Esophagus muscularis mucosa (tissue), 4 donors: ENCODE results near the gene CAMTA1.

ENCODE experiments used
- CTCF ChIP-seq, 3 experiments: fragments of 200-600 bp in 2 of 3; fragments of 450-650 bp in 1 of 3; sonication (generic) in 2 of 3; IDR thresholded peaks; one replicate each; pipeline ENCODE4 v1.5.1; 2017 to 2019; ENCODE audit warnings: antibody characterized with exemption in 3 of 3, mild to moderate bottlenecking in 2 of 3, moderate library complexity in 1 of 3
- EP300 ChIP-seq: sonication (generic); formaldehyde crosslinking; IDR thresholded peaks from one replicate; pipeline ENCODE4 v1.6.1; 2017; ENCODE audit warnings: antibody characterized with exemption
- POLR2A ChIP-seq: fragments of 450-650 bp; IDR thresholded peaks from one replicate; pipeline ENCODE4 v1.6.1; 2017; ENCODE audit warnings: antibody characterized with exemption, moderate library complexity, mild to moderate bottlenecking, low read depth
- POLR2AphosphoS5 ChIP-seq, 2 donors: sonication (generic); formaldehyde crosslinking; IDR thresholded peaks; one replicate each; pipeline ENCODE4 v1.6.1; 2017; ENCODE audit warnings: antibody characterized with exemption in 2 of 2

- no peak for TF ChIP-seq CTCF (IDR thresholded peaks at IDR 0.05)
- TF ChIP-seq EP300: no peak
- TF ChIP-seq POLR2A: no peak
- peak in 1 of 2 donors; percentile 22 for TF ChIP-seq POLR2AphosphoS5 (IDR thresholded peaks at IDR 0.05)
Measured at GRCh38 chr1:7293702-7294629, 508.7 kb downstream of the CAMTA1 start.
